GM18951 (cell line): ENCODE measurements around the gene SCYL2.
"Not testable (repeated sequence)": the region's sequence is repeated elsewhere in the genome, so short reads cannot be mapped to it uniquely, and the experiment has no call there.

Source experiments
- POLR2A ChIP-seq: IDR thresholded peaks from 4 replicates; pipeline ENCODE4 v1.6.1; 2011; ENCODE audit warnings: mild to moderate bottlenecking; ENCODE audit not compliant: insufficient read length, insufficient read depth; ENCODE audit errors: extremely low read depth
- in situ Hi-C: fragments of 300-500 bp; cut with MboI; formaldehyde crosslinking; loops from one replicate; pipeline ENCODE4 v1.12.0; 2022; ENCODE audit warnings: low sequenced_read_pairs, mixed read lengths, inconsistent platforms; ENCODE audit not compliant: unreplicated experiment

SCYL2 gene

DNA sequence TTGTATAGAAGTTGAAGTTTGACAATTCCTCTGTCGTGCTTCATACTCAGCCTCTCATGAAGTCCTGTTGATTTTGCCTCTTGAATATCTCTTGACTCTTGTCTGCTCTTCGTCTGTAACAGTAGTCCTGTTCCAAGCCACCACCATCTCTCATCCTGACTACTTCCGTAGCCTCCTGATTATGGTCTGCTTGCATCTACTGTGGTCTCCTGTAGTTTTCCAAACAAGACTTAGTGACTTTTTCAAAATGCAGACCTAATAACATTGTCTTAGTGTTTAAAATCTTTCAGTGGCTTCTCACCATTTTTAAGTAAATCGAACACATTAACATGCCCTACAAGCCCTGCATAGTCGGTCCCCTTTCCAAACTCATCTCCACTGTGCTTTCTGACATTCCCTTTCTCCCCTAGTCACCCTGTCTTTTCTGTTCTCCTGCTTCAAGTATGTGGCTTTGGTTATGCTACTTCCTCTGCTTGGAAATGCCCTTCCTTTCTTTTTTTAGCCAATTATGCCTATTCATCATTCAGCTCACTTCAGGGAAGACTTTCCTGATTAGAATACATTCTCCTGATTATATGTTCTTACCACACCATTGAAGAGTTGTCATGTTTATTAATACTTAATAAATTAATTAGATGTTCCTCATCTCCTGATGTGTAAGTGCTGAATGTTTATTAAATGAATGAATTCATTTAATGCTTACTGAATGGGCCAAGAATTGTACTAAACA is 2.0 kb downstream of the SCYL2 start:
- in situ Hi-C loops, result no loop called here
- no peak for TF ChIP-seq POLR2A

DNA sequence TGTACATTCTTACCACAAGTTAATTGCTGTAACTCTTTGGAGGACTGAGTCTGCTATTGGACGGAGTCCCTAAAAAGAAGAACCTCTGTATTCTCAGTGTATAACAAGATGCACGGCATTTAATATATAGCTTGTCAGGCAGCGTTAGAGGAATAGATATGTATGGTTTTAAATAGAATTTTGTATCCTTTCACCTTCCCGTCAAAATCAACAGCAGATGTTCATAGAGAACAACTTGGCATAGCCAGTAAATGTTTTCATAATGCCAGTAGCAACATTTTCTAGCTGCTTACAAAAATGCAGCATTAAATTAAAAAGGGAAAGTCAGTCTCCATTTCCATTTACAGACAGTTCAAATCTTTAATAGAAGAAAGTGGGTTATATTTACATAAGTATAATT is 6.8 kb downstream of the SCYL2 start:
- in situ Hi-C loops, result no loop called here
- TF ChIP-seq POLR2A, result no peak

DNA sequence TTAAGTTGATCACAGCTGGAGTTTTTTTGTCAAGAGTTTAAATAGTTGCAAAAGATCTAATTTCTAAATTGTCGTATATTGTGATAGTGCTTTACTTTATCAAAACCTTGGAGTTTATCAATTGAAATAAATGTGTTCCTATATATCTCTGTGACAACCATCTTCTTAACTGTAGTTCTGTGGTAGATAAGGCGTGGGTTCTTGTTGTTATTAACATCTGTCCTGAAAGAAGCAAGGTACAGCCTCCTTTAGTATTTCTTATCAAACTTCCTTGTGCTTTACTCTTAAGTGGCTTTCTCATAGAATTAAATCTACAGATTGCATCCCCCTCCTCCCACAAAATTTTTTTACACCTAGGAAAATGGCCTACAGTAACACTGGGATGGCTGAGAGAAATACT is 7.3 kb downstream of the SCYL2 start:
- TF ChIP-seq POLR2A, result no peak
- in situ Hi-C loops, result no loop called here

DNA sequence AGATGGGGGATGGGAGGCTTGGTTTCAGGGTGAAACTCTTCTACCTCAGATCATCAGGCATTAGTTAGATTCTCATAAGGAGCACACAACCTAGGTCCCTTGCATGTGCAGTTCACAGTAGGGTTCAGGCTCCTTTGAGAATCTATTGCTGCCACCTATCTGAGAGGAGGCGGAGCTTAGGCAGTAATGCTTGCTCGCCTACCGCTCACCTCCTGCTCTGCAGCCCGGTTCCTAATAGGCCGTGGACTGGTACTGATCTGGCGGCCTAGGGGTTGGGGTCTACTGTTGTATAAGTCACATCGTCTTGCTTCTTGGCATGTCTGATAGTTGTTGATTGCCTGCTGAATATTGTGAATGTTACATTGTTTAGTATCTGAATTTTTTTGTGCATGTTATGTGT is 12.2 kb downstream of the SCYL2 start:
- in situ Hi-C loops, result no loop called here

DNA sequence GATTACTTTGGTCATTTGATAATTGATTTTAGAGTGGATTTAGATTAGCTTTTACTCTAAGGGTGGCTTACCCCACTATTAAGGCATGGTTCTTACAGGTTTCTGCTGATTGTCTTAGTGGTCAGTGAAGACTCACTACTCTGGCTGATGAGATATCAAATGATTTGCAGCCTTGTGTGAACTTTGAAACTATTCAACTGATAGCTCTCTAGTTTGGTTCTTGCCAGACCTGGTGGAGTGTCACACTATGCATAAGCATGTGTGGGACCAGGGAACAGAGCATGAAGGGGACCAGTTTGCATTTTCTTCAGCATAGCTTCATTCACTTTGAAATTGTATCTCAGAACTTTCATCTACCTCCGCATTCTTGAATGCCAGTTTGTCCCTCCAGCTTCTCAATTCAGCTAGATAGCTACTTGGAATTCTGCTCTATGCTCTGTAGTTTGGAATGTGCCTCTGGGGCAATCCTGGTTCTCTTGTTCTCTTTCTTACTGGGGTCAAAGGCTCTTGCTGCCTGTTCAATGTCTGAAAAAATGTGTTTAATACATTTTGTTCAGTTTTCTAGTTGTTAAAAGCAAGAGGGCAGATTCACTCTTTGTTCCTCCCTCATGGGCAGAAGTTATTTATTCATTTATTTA is 12.7 kb downstream of the SCYL2 start:
- TF ChIP-seq POLR2A, result no peak
- in situ Hi-C loops, result no loop called here

More for the DNA sequence above, 12.2 kb downstream of the SCYL2 start:
- no peak for TF ChIP-seq POLR2A

DNA sequence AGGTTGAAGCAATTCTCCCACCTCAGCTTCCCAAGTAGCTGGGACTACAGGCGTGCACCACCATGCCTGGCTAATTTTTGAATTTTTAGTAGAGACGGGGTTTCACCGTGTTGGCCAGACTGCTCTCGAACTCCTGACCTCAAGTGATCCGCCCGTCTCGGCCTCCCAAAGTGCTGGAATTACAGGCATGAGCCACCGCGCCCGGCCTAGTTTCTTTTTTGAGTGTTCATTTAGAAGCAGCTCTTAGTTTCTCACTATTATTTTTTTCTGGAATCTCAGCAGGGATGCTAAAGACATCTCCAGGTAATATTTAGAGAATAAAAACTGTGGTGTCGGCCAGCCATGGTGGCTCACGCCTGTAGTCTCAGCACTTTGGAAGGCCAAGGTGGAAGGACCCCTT is 17.6 kb downstream of the SCYL2 start:
- in situ Hi-C loops, result not testable (repeated sequence)

DNA sequence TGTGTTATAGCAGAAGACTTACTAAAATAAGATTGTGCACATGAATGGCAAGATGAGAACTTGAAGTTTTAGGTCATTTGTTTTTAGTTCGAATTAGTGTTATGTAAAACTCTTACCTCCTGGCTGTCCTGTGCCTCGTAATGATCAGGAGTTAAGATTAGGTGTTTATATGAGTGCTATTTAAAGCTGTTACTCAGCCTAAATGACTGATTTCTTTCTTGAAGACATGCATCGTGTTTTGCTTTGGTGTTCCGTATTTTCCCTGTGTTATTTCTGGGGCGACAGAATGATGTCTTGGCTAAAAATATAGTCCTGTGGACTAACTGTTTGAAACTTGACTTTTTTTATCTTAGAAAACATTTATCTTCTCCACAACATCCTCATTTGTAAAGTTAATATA is 22.1 kb downstream of the SCYL2 start:
- TF ChIP-seq POLR2A, result no peak
- in situ Hi-C loops, result no loop called here

DNA sequence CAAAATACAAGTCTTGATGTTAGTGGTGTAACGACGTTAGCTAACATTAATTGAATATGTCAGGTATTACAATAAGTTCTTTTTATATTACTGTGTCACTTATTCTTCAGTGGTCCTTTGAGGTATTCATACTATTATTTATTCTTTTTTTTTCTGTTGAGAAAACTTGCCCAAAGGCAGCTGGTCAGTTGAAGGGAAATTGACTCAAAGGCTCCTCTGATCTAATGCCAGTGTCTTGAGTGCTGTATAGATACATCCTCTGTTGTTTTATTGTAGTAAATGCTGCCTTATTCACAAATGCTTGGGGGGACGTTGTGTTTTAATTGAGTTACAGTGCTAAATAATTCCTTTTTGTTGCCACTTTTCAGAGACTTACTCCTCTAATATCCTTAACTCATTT is 23.0 kb downstream of the SCYL2 start:
- in situ Hi-C loops, result no loop called here
- TF ChIP-seq POLR2A, result no peak

DNA sequence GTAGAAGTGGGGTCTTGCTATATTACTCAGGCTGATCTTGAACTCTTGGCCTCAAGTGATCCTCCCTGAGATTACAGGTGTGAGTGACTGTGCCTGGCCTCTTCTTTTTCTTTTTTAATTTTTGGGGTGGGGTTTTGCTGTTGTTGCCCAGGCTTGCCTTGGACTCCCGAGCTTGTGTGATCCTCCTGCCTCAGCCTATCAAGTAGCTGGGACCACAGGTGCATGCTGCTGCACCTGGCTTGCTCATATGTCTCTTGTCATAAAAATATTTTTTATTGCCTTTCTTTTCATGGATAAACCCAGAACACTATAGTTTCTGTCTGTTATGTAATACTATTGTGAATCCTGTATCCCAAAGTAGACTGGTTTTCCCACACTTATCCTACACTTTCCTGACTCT is 26.0 kb downstream of the SCYL2 start:
- in situ Hi-C loops, result no loop called here
- no peak for TF ChIP-seq POLR2A

DNA sequence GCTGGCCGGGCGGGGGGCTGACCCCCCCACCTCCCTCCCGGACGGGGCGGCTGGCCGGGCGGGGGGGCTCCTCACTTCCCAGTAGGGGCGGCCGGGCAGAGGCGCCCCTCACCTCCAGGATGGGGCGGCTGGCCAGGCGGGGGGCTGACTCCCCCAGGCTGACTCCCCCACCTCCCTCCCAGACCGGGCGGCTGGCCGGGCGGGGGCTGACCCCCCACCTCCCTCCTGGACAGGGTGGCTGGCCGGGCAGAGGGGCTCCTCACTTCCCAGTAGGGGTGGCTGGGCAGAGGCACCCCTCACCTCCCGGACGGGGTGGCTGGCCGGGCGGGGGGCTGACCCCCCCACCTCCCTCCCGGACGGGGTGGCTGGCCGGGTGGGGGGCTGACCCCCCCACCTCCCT is 27.4 kb downstream of the SCYL2 start:
- in situ Hi-C loops, result not testable (repeated sequence)

DNA sequence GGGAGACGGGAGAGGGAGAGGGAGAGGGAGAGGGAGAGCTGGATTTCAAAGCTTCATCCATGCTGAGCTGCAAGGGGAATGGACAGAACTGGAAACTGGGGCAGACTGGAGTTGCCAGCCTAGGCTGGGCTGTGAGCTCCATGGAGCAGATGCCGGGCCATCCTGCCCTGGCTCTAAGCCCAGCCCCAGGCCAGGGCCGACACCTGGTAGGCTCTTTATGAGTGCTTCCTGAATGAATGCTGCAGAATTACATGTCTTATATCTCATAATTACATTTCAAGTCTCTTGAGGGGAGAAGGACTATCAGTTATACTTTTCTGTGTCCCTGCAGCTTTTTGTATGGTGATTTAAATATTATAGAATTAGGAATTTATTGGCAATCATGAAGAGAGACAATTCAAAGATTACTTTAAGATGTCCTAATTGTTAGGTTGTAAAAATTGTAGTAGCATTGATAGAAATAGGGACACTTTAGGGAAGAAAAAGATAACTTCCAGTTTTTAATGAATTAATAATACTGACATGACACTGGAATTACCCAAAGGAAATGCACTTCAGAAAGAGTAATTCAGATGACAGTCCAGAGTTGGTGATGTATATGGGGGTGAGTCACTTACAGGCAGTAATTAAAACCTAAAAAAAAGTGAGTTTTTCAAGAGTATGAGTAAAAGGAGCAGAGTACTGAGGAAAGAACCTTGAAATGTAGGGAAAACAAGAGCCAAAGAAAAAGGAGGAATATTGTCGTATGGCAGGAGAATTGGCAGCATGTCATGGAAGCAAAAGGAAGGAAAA is 29.0 kb downstream of the SCYL2 start:
- TF ChIP-seq POLR2A, result no peak
- in situ Hi-C loops, result no loop called here

DNA sequence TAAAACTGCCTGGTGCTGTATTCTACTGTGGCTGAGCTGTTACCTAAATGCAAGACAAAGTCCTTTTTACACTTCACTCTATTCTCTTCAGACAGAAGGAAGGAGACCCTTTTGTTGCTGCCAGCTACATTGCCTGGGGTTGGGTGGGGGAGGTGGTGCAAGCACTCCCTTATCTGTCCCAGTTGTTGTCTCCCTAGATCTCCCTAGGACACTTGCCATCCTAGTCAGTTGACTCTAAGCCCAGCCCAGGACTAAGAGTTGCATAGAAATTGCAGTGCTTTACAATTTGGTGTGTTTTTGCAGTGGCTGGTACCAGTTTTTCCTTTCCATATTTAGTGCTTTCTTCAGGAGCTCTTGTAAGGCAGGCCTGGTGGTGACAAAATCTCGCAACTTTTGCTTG is 35.1 kb downstream of the SCYL2 start:
- in situ Hi-C loops, result no loop called here
- TF ChIP-seq POLR2A, result no peak

DNA sequence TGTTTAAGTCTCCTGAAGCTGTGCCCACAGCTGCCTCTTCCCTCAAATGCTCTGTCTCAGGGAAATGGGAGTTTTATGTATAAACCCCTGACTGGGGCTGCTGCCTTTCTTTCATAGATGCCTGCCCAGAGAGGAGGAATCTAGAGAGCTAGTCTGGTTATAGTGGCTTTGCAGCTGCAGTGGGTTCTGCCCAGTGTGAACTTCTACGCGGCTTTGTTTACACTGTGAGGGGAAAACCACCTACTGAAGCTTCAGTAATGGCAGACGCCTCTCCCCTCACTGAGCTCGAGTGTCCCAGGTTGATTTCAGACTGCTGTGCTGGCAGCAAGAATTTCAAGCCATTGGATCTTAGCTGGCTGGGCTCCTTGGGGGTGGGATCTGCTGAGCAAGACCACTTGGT is 36.9 kb downstream of the SCYL2 start:
- in situ Hi-C loops, result no loop called here
- TF ChIP-seq POLR2A, result no peak

DNA sequence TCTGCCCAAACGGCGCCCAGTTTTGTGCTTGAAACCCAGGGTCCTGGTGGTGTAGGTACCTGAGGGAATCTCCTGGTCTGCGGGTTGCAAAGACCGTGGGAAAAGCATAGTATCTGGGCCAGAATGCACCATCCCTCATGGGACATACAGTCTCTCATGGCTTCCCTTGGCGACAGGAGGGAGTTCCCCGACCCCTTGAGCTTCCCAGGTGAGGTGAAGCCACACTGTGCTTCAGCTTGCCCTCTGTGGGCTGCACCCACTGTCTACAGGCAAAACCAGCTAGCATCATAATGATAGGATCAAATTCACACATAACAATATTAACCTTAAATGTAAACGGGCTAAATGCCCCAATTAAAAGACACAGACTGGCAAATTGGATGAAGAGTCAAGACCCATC is 37.4 kb downstream of the SCYL2 start:
- in situ Hi-C loops, result not testable (repeated sequence)

DNA sequence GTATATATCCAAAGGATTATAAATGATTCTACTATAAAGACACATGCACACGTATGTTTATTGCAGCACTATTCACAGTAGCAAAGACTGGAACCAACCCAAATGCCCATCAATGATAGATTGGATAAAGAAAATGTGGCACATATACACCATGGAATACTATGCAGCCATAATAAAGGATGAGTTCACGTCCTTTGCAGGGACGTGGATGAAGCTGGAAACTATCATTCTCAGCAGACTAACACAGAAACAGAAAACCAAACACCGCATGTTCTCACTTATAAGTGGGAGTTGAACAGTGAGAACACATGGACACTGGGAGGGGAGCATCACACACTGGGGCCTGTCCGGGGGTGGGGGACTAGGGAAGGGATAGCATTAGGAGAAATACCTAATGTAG is 41.2 kb downstream of the SCYL2 start:
- in situ Hi-C loops, result not testable (repeated sequence)
